H7 (cell line): ENCODE data around the gene TMEM235. TPM values are rescaled to one million over a fixed set of nuclear protein-coding genes. Genes with fewer than 3 reads are reported as not detected.
A peak's percentile ranks its signal among the peaks of the same experiment; 100 is the strongest.

Experiments
- DNase-seq: peaks from one replicate; pipeline ENCODE4 v3.0.0; 2012
- H3K27me3 ChIP-seq: 2 replicates; pipeline ENCODE4 v1.6.0; 2011; ENCODE audit warnings: mild to moderate bottlenecking, low read length; ENCODE audit not compliant: control insufficient read depth, insufficient read depth
- H3K36me3 ChIP-seq: replicated peaks from 2 replicates; pipeline ENCODE4 v1.5.1; 2011; ENCODE audit warnings: low read length; ENCODE audit not compliant: control insufficient read depth, insufficient read depth
- H3K4me3 ChIP-seq: 2 replicates; pipeline ENCODE4 v1.5.1; 2011; ENCODE audit warnings: low read depth, mild to moderate bottlenecking, control low read depth, low read length, moderate library complexity; ENCODE audit not compliant: insufficient read depth
- total RNA-seq: library from RNA; depleted of rRNA; stranded (reverse); fragments of >200 nt; shearing (Covaris generic); gene quantifications from 2 replicates; pipeline ENCODE4 v1.2.3, GENCODE V29; 2014

TMEM235 gene
- total RNA-seq, 1 experiment from 2014 or later: not detected

- H3K4me3 ChIP-seq: no peak overlapping the region
- H3K36me3 ChIP-seq: no peaks in the 10 kb centered on the region
- DNase-seq: no peak
- peaks cover 4% of the 10 kb centered on the region; the same call in 1 of the 2 replicates for H3K27me3 ChIP-seq
Observed at GRCh38 chr17:78265121-78265520, 33.7 kb downstream of the TMEM235 start.

GRCh38 chr17:78266231-78266631, 34.8 kb downstream of the TMEM235 start:
- Histone ChIP-seq H3K4me3 (no peak overlapping the region), H3K27me3 (peaks cover 4% of the 10 kb centered on the region; the same call in 1 of the 2 replicates), H3K36me3 (no peaks in the 10 kb centered on the region)
- no peak for DNase-seq

GRCh38 chr17:78266771-78267170, 35.3 kb downstream of the TMEM235 start:
- no peak for DNase-seq

GRCh38 chr17:78267253-78268073, 36.0 kb downstream of the TMEM235 start:
- Histone ChIP-seq H3K36me3 (no peaks in the 10 kb centered on the region), H3K27me3 (peaks cover 4% of the 10 kb centered on the region; the same call in 1 of the 2 replicates), H3K4me3 (no peak overlapping the region)
- peak; percentile 70 for DNase-seq

More at GRCh38 chr17:78266771-78267170, 35.3 kb downstream of the TMEM235 start:
- Histone ChIP-seq H3K27me3 (peaks cover 4% of the 10 kb centered on the region; the same call in 1 of the 2 replicates), H3K4me3 (no peak overlapping the region), H3K36me3 (no peaks in the 10 kb centered on the region)

GRCh38 chr17:78268191-78268874, 36.9 kb downstream of the TMEM235 start:
- DNase-seq: peak; percentile 80
- Histone ChIP-seq H3K27me3 (peaks cover 4% of the 10 kb centered on the region; the same call in 1 of the 2 replicates), H3K4me3 (peak overlapping the region; percentile 13; the same call in 1 of the 2 replicates), H3K36me3 (no peaks in the 10 kb centered on the region)

GRCh38 chr17:78268951-78269905, 37.8 kb downstream of the TMEM235 start:
- DNase-seq: peak; percentile 85
- no peaks in the 10 kb centered on the region for H3K36me3 ChIP-seq
- peaks cover 4% of the 10 kb centered on the region; the same call in 1 of the 2 replicates for H3K27me3 ChIP-seq
- H3K4me3 ChIP-seq: peak overlapping the region; percentile 22

GRCh38 chr17:78269955-78270381, 38.5 kb downstream of the TMEM235 start:
- H3K4me3 ChIP-seq: peak overlapping the region; percentile 22; the same call in 1 of the 2 replicates

GRCh38 chr17:78271419-78272170, 40.2 kb downstream of the TMEM235 start:
- Histone ChIP-seq H3K27me3 (peaks cover 4% of the 10 kb centered on the region; the same call in 1 of the 2 replicates), H3K36me3 (no peaks in the 10 kb centered on the region), H3K4me3 (no peak overlapping the region)
- DNase-seq: no peak

More at GRCh38 chr17:78269955-78270381, 38.5 kb downstream of the TMEM235 start:
- no peaks in the 10 kb centered on the region for H3K36me3 ChIP-seq
- peak; percentile 70 for DNase-seq
- peaks cover 4% of the 10 kb centered on the region; the same call in 1 of the 2 replicates for H3K27me3 ChIP-seq

GRCh38 chr17:78272181-78272913, 40.9 kb downstream of the TMEM235 start:
- H3K27me3 ChIP-seq: peaks cover 4% of the 10 kb centered on the region; the same call in 1 of the 2 replicates
- no peak overlapping the region for H3K4me3 ChIP-seq
- DNase-seq: peak; percentile 81
- H3K36me3 ChIP-seq: no peaks in the 10 kb centered on the region

- no peaks in the 10 kb centered on the region for H3K36me3 ChIP-seq
- peaks cover 4% of the 10 kb centered on the region; the same call in 1 of the 2 replicates for H3K27me3 ChIP-seq
- no peak for DNase-seq
- H3K4me3 ChIP-seq: no peak overlapping the region
Observed at GRCh38 chr17:78272914-78273258, 41.5 kb downstream of the TMEM235 start.

GRCh38 chr17:78273813-78274212, 42.4 kb downstream of the TMEM235 start:
- Histone ChIP-seq H3K27me3 (peaks cover 4% of the 10 kb centered on the region; the same call in 1 of the 2 replicates), H3K4me3 (no peak overlapping the region), H3K36me3 (no peaks in the 10 kb centered on the region)
- DNase-seq: no peak

GRCh38 chr17:78275355-78275754, 43.9 kb downstream of the TMEM235 start:
- H3K27me3 ChIP-seq: no peaks in the 10 kb centered on the region
- no peak overlapping the region for H3K4me3 ChIP-seq
- no peak for DNase-seq
- H3K36me3 ChIP-seq: no peaks in the 10 kb centered on the region
